ENCODE results near the gene VAMP4. TPM values are rescaled to one million over a fixed set of nuclear protein-coding genes. Genes with fewer than 3 reads are reported as not detected.
A peak's percentile ranks its signal among the peaks of the same experiment; 100 is the strongest.

Gene VAMP4
- total RNA-seq = 10 to 100 TPM in 1 of 5 donors, 1 to 10 TPM in 4; 3.5 to 23.7 (median 7.5) TPM
- polyA plus RNA-seq = 1 to 10 TPM; 6.1 to 9.3 (median 6.9) TPM
- long read RNA-seq, donor 1, full-length matches to known transcripts = 1 of 1 reads
- long read RNA-seq, donor 1, partial matches to known transcripts = 0 of 1 reads
- long read RNA-seq, donor 1, other reads (novel, unspliced or antisense) = 0 of 1 reads
- long read RNA-seq, donor 2, full-length matches to known transcripts = 4 of 4 reads
- long read RNA-seq, donor 2, partial matches to known transcripts = 0 of 4 reads
- long read RNA-seq, donor 2, other reads (novel, unspliced or antisense) = 0 of 4 reads
- long read RNA-seq, donor 3 = 0 reads
- long read RNA-seq, donor 4 = 0 reads
- long read RNA-seq, donor 5, full-length matches to known transcripts = 3 of 3 reads
- long read RNA-seq, donor 5, partial matches to known transcripts = 0 of 3 reads
- long read RNA-seq, donor 5, other reads (novel, unspliced or antisense) = 0 of 3 reads
- long read RNA-seq, donor 6 = 0 reads
- long read RNA-seq, donor 7, full-length matches to known transcripts = 4 of 4 reads
- long read RNA-seq, donor 7, partial matches to known transcripts = 0 of 4 reads
- long read RNA-seq, donor 7, other reads (novel, unspliced or antisense) = 0 of 4 reads
- long read RNA-seq, donor 8, full-length matches to known transcripts = 3 of 3 reads
- long read RNA-seq, donor 8, partial matches to known transcripts = 0 of 3 reads
- long read RNA-seq, donor 8, other reads (novel, unspliced or antisense) = 0 of 3 reads
- long read RNA-seq, donor 9, full-length matches to known transcripts = 2 of 2 reads
- long read RNA-seq, donor 9, partial matches to known transcripts = 0 of 2 reads
- long read RNA-seq, donor 9, other reads (novel, unspliced or antisense) = 0 of 2 reads
- long read RNA-seq, donor 10, full-length matches to known transcripts = 1 of 1 reads
- long read RNA-seq, donor 10, partial matches to known transcripts = 0 of 1 reads
- long read RNA-seq, donor 10, other reads (novel, unspliced or antisense) = 0 of 1 reads

GRCh38 chr1:171741872-171742576 is at the start of gene VAMP4:
VAMP4 (minus strand) TSS chr1:171742065; CDS start chr1:171738414, 3,651 bp downstream.
- H3K27me3 ChIP-seq = no peaks in the 10 kb centered on the region
- 0 to 1% (median 0%) methylated on average over 28 to 57 of the region's 57 CpGs for WGBS, 5 donors
- intact Hi-C loops (cut with DNase I; ENCODE audit: low total_unique reads) = no loop called here
- H3K4me1 ChIP-seq = peaks cover 10 to 35% (median 25%) of the 10 kb centered on the region in 4 donors
- DNase-seq = peak; percentile 89 to 97
- H3K4me3 ChIP-seq = peak within 1 kb of the TSS; percentile 86 to 96 (median 90)
- H3K36me3 ChIP-seq = peaks cover 0 to 12% (median 11%) of the 10 kb centered on the region in 4 donors
- H3K9me3 ChIP-seq = no peaks in the 10 kb centered on the region
- TF ChIP-seq EP300 (IDR thresholded peaks at IDR 0.05) = no peak
- no peak for TF ChIP-seq CTCF (IDR thresholded peaks at IDR 0.05)
- TF ChIP-seq POLR2AphosphoS5 (IDR thresholded peaks at IDR 0.05) = peak; percentile 85 to 95 (median 88)
- peak in 2 of 4 donors; percentile 71 to 76 for TF ChIP-seq POLR2A (IDR thresholded peaks at IDR 0.05)
- H3K27ac ChIP-seq = peak within 1 kb of the TSS; percentile 83 to 97 (median 97)

GRCh38 chr1:171790318-171790717 is 48.5 kb upstream of the VAMP4 start:
- Histone ChIP-seq H3K27me3 (no peaks in the 10 kb centered on the region), H3K36me3 (peaks cover 73 to 100% (median 100%) of the 10 kb centered on the region in 4 donors), H3K4me1 (peaks cover 0 to 16% (median 10%) of the 10 kb centered on the region in 4 donors), H3K4me3 (no peak overlapping the region), H3K27ac (no peak overlapping the region), H3K9me3 (no peaks in the 10 kb centered on the region)
- no peak for TF ChIP-seq CTCF (IDR thresholded peaks at IDR 0.05)
- TF ChIP-seq EP300 (IDR thresholded peaks at IDR 0.05) = no peak
- no peak for TF ChIP-seq POLR2AphosphoS5 (IDR thresholded peaks at IDR 0.05)
- TF ChIP-seq POLR2A (IDR thresholded peaks at IDR 0.05) = no peak
- WGBS, 5 donors = 86 to 96% (median 94%) methylated on average over 6 of the region's 6 CpGs
- intact Hi-C loops (cut with DNase I; ENCODE audit: low total_unique reads) = no loop called here
- no peak for DNase-seq

- Histone ChIP-seq H3K4me3 (no peak overlapping the region), H3K27me3 (no peaks in the 10 kb centered on the region), H3K27ac (no peak overlapping the region), H3K4me1 (peaks cover 4 to 32% (median 26%) of the 10 kb centered on the region in 4 donors), H3K36me3 (peaks cover 71 to 100% (median 97%) of the 10 kb centered on the region in 4 donors), H3K9me3 (no peaks in the 10 kb centered on the region)
- 80 to 89% (median 81%) methylated on average over 5 of the region's 5 CpGs for WGBS, 5 donors
- intact Hi-C loops (cut with DNase I; ENCODE audit: low total_unique reads) = no loop called here
- DNase-seq = no peak
- no peak for TF ChIP-seq POLR2AphosphoS5 (IDR thresholded peaks at IDR 0.05)
- no peak for TF ChIP-seq EP300 (IDR thresholded peaks at IDR 0.05)
- TF ChIP-seq POLR2A (IDR thresholded peaks at IDR 0.05) = no peak
- no peak for TF ChIP-seq CTCF (IDR thresholded peaks at IDR 0.05)
Measured at GRCh38 chr1:171788696-171789095, 46.8 kb upstream of the VAMP4 start.

Data from stomach (tissue), 19 donors.